ENCODE results near the gene RABGAP1L.

RABGAP1L gene

DNA sequence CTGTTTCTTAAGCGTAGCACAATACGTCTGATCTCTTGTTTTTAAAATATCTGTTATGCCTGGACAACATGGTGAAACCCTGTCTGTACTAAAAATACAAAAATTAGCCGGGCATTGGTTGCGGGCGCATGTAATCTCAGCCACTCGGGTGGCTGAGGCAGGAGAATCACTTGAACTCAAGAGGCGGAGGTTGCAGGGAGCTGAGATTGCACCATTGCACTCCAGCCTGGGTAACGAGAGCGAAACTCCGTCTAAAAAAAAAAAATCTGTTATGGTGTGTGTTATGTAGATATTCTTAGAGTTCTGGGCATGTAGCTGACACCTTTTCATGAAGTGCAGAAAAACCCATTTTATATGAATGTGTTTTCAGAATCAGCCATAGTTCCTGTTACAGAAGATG is 38.2 kb downstream of the RABGAP1L start:
- H3K4me3 Mint-ChIP-seq, result no peak overlapping the region
- H3K27ac Mint-ChIP-seq, result no peak overlapping the region
- no peaks in the 10 kb centered on the region for H3K9me3 Mint-ChIP-seq
- H3K36me3 Mint-ChIP-seq, result peaks cover 2% of the 10 kb centered on the region
- DNase-seq, result no peak
- no peaks in the 10 kb centered on the region for H3K27me3 Mint-ChIP-seq
- H3K4me1 Mint-ChIP-seq, result peaks cover 12% of the 10 kb centered on the region
- CTCF ChIA-PET, result no interaction called here

DNA sequence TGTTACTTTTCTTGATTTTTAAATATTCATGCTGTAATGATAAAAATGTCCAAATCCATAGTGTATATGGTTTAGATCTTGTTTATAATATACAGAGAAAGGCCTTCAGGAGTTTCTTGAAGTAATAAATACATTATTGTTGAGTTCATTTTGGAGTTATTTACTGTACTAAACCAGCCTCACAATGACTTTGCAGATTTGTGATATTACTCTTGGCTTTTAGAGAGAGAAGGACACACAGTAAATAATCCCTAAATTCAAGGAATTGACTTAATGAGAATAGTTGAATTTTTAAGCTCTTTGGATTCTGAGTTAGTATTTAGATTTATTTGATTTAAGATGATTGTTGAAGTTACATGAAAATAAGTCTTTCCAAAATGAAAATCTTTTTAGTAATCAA is 38.9 kb downstream of the RABGAP1L start:
- CTCF ChIA-PET, result no interaction called here
- H3K36me3 Mint-ChIP-seq, result peaks cover 2% of the 10 kb centered on the region
- DNase-seq, result no peak
- no peak overlapping the region for H3K4me3 Mint-ChIP-seq
- H3K9me3 Mint-ChIP-seq, result peaks cover 3% of the 10 kb centered on the region
- H3K27ac Mint-ChIP-seq, result no peak overlapping the region
- H3K4me1 Mint-ChIP-seq, result peaks cover 12% of the 10 kb centered on the region
- no peaks in the 10 kb centered on the region for H3K27me3 Mint-ChIP-seq

DNA sequence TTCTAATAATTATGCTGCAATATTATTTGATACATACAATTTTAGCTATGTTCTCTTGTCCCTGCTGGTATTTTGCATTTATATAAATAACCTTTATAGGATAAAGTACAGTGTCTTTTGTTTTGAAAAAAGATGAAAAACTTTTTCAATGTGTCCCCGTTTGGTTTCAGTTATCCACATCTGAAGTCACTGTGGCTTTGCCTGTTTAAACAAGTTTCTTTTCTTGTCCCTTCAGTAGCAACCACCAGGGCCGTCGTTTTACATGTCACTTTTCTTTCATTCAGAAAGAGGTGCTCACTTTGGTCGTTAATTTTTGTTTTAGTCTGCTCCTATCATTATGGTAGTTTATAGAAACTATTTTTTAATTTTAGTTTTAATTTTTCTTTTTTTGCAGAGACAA is 41.4 kb downstream of the RABGAP1L start:
- Mint-ChIP-seq H3K4me3 (no peak overlapping the region), H3K36me3 (peaks cover 9% of the 10 kb centered on the region), H3K27me3 (no peaks in the 10 kb centered on the region), H3K27ac (no peak overlapping the region), H3K4me1 (peaks cover 21% of the 10 kb centered on the region), H3K9me3 (peaks cover 3% of the 10 kb centered on the region)
- DNase-seq, result peak; percentile 44
- CTCF ChIA-PET, result interaction anchor here (0.7 to 1.8 kb wide), 2 partner anchors 11 to 17 kb away, joined by 3 to 5 read pairs; no protein-coding TSS in a partner anchor

DNA sequence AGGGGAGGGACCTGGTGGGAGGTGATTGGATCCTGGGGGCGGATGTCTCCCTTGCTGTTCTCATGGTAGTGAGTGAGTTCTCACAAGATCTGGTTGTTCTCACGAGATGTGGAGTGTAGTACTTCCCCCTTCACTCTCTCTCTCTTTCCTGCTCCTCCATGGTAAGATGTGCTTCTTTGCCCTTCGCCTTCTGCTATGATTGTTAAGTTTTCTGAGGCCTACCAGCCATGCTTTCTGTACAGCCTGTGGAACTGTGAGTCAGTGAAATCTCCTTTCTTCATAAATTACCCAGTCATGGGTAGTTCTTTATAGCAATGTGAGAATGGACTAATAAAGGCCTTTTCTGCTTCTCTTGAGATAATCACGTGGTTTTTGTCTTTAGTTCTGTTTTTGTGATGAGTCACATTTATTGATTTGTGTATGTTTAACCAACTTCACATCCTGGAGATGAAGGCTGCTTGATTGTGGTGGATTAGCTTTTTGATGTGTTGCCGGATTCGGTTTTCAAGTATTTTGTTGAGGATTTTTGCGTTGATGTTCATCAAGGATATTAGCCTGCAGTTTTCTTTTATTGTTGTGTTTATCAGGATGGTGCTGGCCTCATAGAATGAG is 45.5 kb downstream of the RABGAP1L start:
- Mint-ChIP-seq H3K4me3 (no peak overlapping the region), H3K27ac (peak overlapping the region; percentile 24), H3K27me3 (no peaks in the 10 kb centered on the region), H3K36me3 (peaks cover 17% of the 10 kb centered on the region), H3K9me3 (peaks cover 4% of the 10 kb centered on the region), H3K4me1 (peaks cover 30% of the 10 kb centered on the region)
- DNase-seq, result no peak
- CTCF ChIA-PET, result interaction anchor here (1.6 to 2.6 kb wide), 2 partner anchors 13 to 52 kb away, joined by 5 to 9 read pairs; no protein-coding TSS in a partner anchor

DNA sequence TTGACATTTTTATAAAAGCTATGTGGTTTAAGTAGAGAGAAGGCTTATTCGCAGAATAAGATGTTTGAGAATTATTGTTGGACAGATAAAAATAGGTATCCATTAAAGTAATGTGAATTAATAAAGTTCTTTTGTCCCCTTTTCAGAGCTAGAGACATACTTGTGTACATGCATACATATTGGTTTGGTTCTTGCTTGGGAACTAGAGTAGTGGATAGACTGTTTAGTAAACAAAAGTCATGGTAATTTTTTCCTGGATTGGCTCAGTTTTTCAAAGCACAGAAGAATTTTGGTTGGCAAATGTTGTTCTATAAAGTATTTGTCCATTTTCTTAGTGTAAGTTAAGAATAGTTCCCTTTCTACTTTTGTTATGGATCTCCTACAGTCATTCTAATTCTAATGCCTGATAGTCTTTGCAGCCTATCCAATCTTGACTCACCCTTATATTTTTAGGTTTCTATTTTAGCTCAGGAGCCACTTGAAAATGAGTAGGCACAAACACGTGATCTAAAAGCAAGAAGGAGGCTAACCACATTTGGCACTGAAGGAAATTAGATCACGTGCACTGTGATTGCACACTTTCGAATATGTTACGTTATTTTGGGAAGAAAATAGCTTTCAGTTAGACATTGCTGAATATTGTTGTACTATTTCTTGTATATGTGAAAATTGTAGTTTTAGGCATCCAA is 47.0 kb downstream of the RABGAP1L start:
- Mint-ChIP-seq H3K9me3 (peaks cover 11% of the 10 kb centered on the region), H3K36me3 (peaks cover 20% of the 10 kb centered on the region), H3K27me3 (no peaks in the 10 kb centered on the region), H3K4me1 (peaks cover 23% of the 10 kb centered on the region), H3K4me3 (no peak overlapping the region), H3K27ac (no peak overlapping the region)
- no peak for DNase-seq
- CTCF ChIA-PET, result interaction anchor here (2.6 kb wide), 1 partner anchor 12 kb away, joined by 9 read pairs; no protein-coding TSS in a partner anchor

DNA sequence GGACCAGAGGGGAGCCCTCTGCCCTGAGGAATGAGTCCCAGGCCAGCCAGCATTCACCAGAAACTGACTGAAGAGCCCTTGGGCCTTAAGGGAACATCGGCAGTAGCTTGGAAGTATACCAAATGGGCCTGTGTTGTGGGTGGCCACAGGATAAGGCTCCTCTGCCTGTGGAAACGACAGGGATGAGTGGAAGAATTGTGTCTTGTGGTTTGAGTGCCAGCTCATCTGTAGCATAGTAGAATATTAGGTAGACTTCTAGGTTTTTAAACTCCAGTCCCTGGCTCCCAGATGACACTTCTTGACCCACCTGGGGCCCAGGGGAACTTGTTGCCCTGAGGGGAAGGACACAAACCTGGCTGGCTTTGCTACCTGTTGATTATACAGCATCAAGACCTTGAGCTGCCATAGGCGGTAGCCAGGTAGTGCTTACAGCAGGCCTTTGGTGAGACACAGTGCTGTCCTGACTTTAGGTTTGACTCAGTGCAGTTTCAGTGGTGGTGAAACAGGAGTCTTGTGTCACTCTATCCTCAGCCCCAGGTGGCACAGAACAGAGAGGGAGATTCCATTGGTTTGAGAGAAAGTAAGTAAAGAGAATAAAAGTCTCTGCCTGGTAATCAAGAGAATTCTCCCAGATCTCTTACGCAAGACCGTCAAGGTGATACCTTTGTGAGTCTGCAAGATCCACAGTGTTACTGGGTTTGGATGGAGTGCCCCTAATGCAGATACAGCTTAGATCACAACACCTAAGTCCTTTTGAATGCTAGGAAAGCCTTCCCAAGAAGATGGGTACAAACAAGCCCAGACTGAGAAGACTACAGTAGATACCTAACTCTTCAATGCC is 50.2 kb downstream of the RABGAP1L start:
- Mint-ChIP-seq H3K4me1 (peaks cover 21% of the 10 kb centered on the region), H3K9me3 (peaks cover 12% of the 10 kb centered on the region), H3K36me3 (peaks cover 16% of the 10 kb centered on the region), H3K27me3 (no peaks in the 10 kb centered on the region), H3K4me3 (no peak overlapping the region), H3K27ac (no peak overlapping the region)
- CTCF ChIA-PET, result interaction anchor here (1.0 to 1.3 kb wide), 2 partner anchors 54 to 57 kb away, joined by 3 to 4 read pairs; no protein-coding TSS in a partner anchor
- no peak for DNase-seq

DNA sequence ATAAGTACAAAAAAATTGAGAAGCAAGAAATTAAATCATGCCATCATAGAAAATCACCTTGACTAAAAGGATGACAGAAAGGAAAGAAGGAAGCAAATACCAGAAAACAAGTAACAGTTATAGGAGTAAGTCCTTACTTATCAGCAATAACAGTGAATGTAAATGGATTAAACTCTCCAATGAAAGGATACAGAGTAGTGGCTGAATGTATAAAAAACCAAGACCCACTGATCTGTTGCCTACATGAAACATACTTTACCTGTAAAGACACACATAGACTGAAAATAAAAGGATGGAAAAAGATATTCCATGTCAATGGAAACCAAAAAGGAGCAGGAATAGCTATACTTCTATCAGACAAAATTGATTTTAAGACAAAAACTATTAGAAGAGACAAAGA is 52.2 kb downstream of the RABGAP1L start:
- no peak overlapping the region for H3K27ac Mint-ChIP-seq
- CTCF ChIA-PET, result no interaction called here

DNA sequence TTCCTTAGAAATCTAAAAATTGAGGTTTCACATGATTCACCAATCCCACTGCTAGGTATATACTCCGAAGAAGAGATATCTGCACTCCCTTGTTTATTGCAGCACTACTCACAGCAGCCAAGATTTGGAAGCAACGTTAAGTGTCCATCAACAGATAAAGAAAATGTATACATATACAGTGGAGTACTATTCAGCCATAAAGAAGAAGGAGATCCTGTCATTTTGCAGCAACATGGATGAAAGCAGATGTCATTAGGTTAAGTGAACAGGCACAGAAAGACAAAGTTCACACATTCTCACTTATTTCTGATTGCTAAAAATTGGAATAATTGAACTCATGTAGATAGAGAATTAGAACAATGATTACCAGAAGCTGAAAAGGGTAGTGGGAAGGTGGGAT is 56.4 kb downstream of the RABGAP1L start:
- Mint-ChIP-seq H3K36me3 (peaks cover 1% of the 10 kb centered on the region), H3K4me1 (no peaks in the 10 kb centered on the region), H3K27me3 (no peaks in the 10 kb centered on the region), H3K4me3 (no peak overlapping the region), H3K9me3 (peaks cover 6% of the 10 kb centered on the region), H3K27ac (no peak overlapping the region)
- no peak for DNase-seq
- CTCF ChIA-PET, result no interaction called here

More for the DNA sequence above, 52.2 kb downstream of the RABGAP1L start:
- Mint-ChIP-seq H3K36me3 (peaks cover 9% of the 10 kb centered on the region), H3K4me1 (peaks cover 3% of the 10 kb centered on the region), H3K4me3 (no peak overlapping the region), H3K27me3 (no peaks in the 10 kb centered on the region), H3K9me3 (peaks cover 12% of the 10 kb centered on the region)
- DNase-seq, result no peak

DNA sequence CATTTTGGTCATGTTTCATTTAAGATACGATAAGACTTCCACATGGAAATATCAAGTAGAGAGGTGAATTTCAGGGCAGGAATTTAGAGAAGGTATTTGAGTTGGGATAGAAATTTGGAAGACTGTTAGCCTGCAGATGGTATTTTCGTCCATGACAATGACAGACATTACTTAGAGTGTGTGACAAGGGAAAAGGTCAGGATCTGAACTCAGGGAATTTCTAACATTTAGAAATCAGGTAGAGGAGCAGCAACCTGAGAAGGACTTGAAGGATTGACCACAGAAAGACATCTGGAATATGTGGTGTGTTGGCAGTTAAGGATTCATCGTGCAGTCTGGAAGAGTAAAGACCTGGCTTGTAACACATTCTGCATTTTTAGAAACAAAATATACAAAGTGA is 57.9 kb downstream of the RABGAP1L start:
- Mint-ChIP-seq H3K9me3 (no peaks in the 10 kb centered on the region), H3K27ac (no peak overlapping the region), H3K36me3 (peaks cover 8% of the 10 kb centered on the region), H3K27me3 (no peaks in the 10 kb centered on the region), H3K4me1 (no peaks in the 10 kb centered on the region), H3K4me3 (no peak overlapping the region)
- no peak for DNase-seq
- CTCF ChIA-PET, result interaction anchor here (0.8 to 1.9 kb wide), 10 partner anchors 10 to 1014 kb away, joined by 3 to 9 read pairs (median 4); no protein-coding TSS in a partner anchor

DNA sequence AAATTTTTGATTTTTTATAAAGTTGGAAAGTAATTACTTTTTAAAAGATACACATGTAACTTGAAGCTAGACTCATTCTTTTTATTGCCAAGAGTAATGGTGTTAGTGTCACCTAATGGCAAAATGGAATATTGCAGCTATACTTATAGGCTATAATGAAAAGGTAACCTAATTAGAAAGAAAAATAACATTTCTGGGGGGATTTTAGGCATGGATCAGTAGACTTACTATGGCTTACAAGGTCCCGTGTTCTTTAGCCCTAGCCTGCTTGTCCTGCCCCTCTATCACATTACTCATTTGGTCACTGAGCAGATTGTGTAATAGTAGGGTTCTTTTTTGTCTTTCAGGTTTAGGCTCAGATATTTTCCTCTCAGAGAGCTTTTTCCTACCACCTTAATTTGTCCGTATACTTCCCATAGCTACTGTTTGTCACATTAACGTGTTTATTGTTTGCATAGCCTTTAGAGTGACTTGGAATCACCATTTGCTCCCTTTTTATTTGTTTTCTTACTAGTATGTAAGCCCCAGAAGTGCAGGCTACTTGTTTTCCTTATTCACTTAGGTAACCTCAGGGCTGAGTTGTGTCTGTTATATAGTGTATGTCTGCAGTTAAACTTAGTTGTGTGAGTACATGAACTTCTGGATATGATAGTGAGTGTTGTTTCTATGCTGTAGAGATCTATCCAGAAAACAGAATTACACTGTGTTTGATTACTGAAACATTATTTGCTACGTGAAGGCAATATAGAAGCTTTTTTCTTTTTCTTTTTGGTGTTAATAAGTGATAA is 58.7 kb downstream of the RABGAP1L start:
- H3K27me3 Mint-ChIP-seq, result no peaks in the 10 kb centered on the region
- CTCF ChIA-PET, result interaction anchor here (0.5 to 1.9 kb wide), 16 partner anchors 9 to 1015 kb away, joined by 3 to 9 read pairs (median 3); no protein-coding TSS in a partner anchor
- H3K9me3 Mint-ChIP-seq, result no peaks in the 10 kb centered on the region
- peaks cover 13% of the 10 kb centered on the region for H3K36me3 Mint-ChIP-seq
- H3K27ac Mint-ChIP-seq, result no peak overlapping the region
- H3K4me3 Mint-ChIP-seq, result no peak overlapping the region
- no peak for DNase-seq
- H3K4me1 Mint-ChIP-seq, result no peaks in the 10 kb centered on the region

DNA sequence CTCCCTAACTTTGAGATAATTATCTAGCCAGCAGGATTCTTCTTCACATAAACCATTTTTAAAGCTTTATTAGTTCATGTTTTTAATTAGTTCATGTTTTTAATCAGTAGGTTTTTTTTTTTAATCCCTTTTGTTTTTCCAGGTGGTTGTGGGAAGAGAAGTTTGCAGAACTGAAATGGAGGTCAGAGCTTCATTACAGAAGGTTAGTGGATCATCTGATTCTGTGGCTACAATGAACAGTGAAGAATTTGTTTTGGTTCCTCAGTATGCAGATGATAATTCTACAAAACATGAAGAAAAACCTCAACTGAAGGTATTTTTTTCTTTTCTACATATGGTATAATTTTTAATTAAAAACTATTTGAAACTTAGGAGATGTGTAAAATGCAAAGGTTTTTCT is 59.7 kb downstream of the RABGAP1L start:
- Mint-ChIP-seq H3K27ac (no peak overlapping the region), H3K9me3 (no peaks in the 10 kb centered on the region), H3K36me3 (peaks cover 13% of the 10 kb centered on the region), H3K4me1 (no peaks in the 10 kb centered on the region), H3K27me3 (no peaks in the 10 kb centered on the region), H3K4me3 (no peak overlapping the region)
- no peak for DNase-seq
- CTCF ChIA-PET, result interaction anchor here (0.7 to 1.9 kb wide), 5 partner anchors 13 to 799 kb away, joined by 3 to 9 read pairs (median 6); no protein-coding TSS in a partner anchor

DNA sequence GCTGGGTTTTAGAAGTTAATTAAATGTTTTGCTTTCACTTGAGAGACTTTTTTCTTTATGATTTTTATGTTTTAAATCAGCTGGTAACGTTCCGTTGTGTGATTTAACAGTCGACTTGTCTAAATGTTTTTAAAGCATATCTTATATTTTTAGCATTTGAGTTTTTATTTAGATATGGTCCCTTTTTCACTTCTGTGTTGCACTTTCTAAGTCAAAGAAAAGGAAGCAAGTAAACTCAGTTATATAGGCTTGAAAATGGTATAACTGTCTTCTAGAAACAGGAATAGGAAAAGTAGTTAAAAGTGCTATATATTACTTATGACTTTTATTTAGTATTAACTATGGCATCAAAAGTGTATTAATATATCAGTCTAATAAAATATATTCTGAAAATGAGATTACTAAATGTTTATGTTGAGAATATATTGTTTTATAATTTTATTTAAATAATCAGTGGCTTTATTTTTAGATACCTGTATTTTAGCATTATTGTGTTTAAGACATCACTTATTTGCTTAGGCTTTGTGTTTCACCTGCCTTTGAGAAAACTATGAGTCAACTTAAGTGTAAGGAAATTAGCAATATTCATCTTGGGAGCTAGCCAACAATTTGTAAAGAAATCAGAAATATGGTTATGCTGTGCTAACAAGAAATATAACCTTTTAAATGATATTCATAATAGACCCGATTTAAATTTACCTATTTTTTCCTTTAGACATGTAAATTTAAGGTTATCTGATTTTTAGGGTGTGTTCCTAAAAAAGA is 60.5 kb downstream of the RABGAP1L start:
- H3K27ac Mint-ChIP-seq, result no peak overlapping the region
- no peaks in the 10 kb centered on the region for H3K9me3 Mint-ChIP-seq
- CTCF ChIA-PET, result no interaction called here
- no peaks in the 10 kb centered on the region for H3K27me3 Mint-ChIP-seq
- H3K4me3 Mint-ChIP-seq, result no peak overlapping the region
- H3K36me3 Mint-ChIP-seq, result peaks cover 13% of the 10 kb centered on the region
- no peaks in the 10 kb centered on the region for H3K4me1 Mint-ChIP-seq
- DNase-seq, result no peak

DNA sequence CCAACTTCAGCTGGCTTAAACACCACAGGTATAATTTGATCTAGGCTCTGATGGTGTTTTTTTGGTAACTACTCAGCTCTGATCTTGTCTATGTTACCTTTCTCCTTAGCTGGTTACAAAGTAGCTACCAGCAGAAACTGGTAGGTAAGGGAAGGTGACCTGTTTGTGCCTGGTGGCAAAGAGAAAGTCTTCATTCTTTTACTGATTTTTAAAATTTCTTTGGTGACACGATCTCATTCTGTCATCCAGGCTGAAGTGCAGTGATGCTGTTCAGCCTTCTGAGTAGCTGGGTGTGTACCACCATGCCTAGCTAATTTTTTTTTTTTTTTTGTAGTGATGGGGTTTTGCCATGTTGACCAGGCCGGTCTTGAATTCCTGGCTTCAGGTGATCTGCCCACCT is 62.4 kb downstream of the RABGAP1L start:
- H3K9me3 Mint-ChIP-seq, result no peaks in the 10 kb centered on the region
- H3K4me1 Mint-ChIP-seq, result peaks cover 6% of the 10 kb centered on the region
- DNase-seq, result no peak
- H3K27me3 Mint-ChIP-seq, result no peaks in the 10 kb centered on the region
- no peak overlapping the region for H3K27ac Mint-ChIP-seq
- CTCF ChIA-PET, result interaction anchor here (1.2 kb wide), 1 partner anchor 9 kb away, joined by 3 read pairs; no protein-coding TSS in a partner anchor
- H3K4me3 Mint-ChIP-seq, result no peak overlapping the region
- peaks cover 18% of the 10 kb centered on the region for H3K36me3 Mint-ChIP-seq

All from activated naive CD4-positive, alpha-beta T cell treated with anti-CD3 and anti-CD28 coated beads, Interleukin-2, amount 10 ng/mL, durations not matched to agents 7 days and 5 days (primary cell).